ENCODE results near the gene MSRB1.
"Not testable (repeated sequence)": the region's sequence is repeated elsewhere in the genome, so short reads cannot be mapped to it uniquely, and the experiment has no call there.

The MSRB1 gene

DNA sequence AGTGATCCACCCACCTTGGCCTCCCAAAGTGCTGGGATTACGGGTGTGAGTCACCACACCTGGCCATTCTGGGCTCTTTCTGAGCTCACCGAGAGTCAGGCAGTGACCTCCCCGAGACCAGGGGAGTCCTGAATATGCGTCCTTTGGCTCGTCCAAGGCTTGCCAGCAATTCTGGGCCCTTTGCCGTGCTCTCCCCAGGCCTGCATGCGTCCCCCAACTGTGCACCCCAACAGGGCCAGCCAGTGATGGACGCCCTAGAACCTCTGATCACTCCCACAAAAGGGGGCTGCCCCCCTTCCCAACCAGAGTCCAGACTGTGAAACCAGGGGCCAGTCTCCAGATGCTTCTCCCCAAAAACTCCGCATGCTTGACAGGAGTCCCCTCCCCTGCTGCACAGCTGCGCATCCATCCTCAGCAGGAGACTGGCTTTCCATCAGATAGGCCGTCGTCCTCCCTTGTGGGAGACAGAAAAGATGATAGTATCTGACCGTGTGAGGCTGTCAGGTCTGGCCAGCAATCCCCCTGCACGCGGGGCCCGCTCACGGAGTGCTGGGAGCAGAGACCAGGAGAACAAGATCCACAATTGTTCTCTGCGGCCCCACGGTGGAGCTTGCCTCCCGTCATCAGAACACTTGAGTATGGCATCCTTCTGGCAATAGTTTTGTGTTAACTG, 40.3 kb downstream of the MSRB1 start:
- DNase-seq (ENCODE audit: extremely low read depth, low read depth): no peak
- no peak overlapping the region for H3K4me3 ChIP-seq (replicated peaks; ENCODE audit: low read depth, low read length)
- no peak for TF ChIP-seq CTCF (IDR thresholded peaks at IDR 0.05; ENCODE audit: low read depth, low read length, missing control alignments)

- H3K4me3 ChIP-seq (replicated peaks; ENCODE audit: low read depth, low read length): no peak overlapping the region
- DNase-seq (ENCODE audit: extremely low read depth, low read depth): no peak
- TF ChIP-seq CTCF (IDR thresholded peaks at IDR 0.05; ENCODE audit: low read depth, low read length, missing control alignments): no peak
These were observed 42.6 kb downstream of the MSRB1 start for GRCh38 chr16:1900452-1900774.

GRCh38 chr16:1899641-1900451, 43.2 kb downstream of the MSRB1 start:
- no peak for TF ChIP-seq CTCF (IDR thresholded peaks at IDR 0.05; ENCODE audit: low read depth, low read length, missing control alignments)
- no peak for DNase-seq (ENCODE audit: extremely low read depth, low read depth)
- no peak overlapping the region for H3K4me3 ChIP-seq (replicated peaks; ENCODE audit: low read depth, low read length)

DNA sequence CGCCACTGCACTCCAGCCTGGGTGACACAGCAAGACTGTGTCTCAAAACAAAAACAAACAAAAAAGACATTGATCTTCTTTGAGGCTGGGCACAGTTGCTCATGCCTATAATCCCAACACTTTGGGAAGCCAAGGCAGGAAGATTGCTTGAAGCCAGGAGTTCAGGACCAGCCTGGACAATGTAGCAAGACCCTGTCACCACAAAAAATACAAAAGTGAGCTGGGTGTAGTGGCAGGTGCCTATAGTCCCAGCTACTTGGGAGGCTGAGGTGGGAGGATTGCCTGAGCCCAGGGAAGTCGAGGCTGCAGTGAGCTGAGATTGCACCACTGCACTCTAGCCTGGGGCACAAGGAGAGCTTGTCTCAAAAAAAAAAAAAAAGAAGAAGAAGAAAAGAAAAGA, 45.3 kb downstream of the MSRB1 start:
- not testable (repeated sequence) for H3K4me3 ChIP-seq (replicated peaks; ENCODE audit: low read depth, low read length); DNase-seq (ENCODE audit: extremely low read depth, low read depth)

- DNase-seq (ENCODE audit: extremely low read depth, low read depth): no peak
- TF ChIP-seq CTCF (IDR thresholded peaks at IDR 0.05; ENCODE audit: low read depth, low read length, missing control alignments): no peak
- H3K4me3 ChIP-seq (replicated peaks; ENCODE audit: low read depth, low read length): no peak overlapping the region
These were observed 46.9 kb downstream of the MSRB1 start for GRCh38 chr16:1895949-1896675.

DNA sequence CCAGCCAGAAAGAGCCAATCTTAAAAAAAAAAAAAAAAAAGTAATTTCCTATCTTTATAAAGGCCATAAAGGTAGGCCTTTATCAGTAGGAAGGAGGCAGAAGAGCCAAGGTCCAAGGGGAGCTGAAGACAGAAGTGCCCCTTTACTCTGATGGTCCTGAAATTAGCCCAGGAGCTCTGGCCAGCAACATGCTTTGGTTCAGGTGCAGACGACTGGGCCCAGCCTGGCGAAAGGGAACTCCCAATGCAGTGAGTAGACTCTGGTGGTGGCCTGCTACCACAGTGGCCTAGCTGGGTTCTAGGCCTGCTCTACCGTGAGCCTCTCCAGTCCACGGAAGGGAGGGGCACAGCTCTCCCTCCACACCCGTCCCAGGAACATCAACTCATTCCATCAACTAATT, 47.9 kb downstream of the MSRB1 start:
- no peak for DNase-seq (ENCODE audit: extremely low read depth, low read depth)

More for the DNA sequence above, 47.9 kb downstream of the MSRB1 start:
- H3K4me3 ChIP-seq (replicated peaks; ENCODE audit: low read depth, low read length): no peak overlapping the region
- no peak for TF ChIP-seq CTCF (IDR thresholded peaks at IDR 0.05; ENCODE audit: low read depth, low read length, missing control alignments)
